ENCODE measurements around the gene AOPEP.

Gene AOPEP

DNA sequence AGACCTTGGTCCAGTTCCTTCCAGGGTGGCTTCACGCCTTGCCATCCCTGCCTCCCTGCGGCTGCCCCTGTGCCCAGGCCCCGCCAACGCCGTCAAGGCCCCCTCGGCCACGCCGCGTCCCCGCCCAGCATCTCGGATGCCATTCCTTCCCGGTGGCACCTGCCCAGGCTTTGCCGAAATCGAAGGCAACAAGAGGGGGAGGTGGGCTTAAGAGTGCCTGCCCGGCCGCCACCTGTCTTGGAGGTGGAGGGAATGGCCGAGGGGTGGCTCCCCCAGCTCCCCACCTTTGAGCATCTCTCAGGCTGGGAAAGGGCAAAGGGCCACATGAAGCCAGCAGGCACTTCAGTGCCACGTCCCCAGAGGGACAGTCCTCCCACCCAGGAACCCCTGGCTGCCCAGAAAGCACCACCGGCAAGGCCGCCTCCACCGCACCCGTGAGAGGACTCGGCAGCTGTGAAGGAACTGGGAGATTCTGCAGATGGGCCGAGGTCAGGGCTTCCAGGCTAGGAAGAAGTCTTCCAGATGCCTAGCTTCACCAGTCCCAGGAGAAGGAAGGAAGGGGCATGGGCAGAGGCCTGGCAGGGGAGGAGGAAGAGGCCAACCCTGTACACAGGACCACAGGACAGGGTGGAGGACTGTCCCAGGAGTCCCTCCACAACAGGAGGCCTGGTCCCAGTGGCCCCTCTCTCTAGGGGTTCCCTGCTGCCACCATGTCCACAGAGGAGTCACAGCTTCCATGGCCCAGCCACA, 373.0 kb downstream of the AOPEP start:
- no peak for DNase-seq (ENCODE audit: low spot score)

DNA sequence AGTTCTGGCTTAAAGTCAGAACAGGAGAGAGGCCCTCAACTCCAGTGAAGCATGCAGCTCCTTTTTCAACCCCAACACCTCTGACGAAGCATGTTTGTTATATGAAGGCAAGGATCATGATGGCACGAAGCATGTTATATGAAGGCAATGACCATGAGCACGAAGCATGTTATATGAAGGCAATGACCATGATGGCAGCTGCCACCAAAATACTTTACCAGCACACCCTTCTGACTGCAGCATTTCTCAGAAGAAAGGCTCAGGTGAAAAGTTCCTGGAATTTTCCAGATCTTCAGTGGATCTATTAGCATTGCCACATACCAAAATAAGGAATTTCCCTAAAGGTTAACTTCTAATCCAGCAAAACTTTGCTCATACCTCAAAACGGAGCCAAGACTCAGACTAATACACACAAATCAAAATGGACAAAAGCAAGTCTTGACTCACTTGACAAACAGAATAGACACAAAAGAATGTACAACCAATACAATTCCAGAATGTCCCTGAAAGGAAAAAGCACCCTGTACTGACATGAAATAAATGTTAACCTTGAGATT, 373.6 kb downstream of the AOPEP start:
- peak; percentile 56 for DNase-seq (ENCODE audit: low spot score)

DNA sequence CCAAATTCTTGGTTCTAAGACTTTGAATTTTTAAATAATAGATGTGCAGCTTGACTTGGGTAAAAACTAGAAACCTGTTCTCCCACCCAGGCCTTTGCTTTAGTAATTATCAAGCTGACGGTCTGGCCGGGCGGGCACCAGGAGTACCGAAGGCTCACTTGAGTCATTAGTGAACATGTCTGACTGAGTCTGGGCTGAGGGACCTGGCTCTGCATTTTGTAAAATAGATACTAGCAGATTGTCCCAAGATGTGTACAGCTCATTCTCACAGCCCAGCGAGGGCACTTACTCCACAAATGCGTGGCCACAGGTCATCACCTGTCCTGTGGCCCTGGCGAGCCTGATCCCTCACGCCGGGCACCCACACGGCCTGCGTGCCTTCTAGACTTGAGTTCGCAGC, 374.8 kb downstream of the AOPEP start:
- no peak for DNase-seq (ENCODE audit: low spot score)

DNA sequence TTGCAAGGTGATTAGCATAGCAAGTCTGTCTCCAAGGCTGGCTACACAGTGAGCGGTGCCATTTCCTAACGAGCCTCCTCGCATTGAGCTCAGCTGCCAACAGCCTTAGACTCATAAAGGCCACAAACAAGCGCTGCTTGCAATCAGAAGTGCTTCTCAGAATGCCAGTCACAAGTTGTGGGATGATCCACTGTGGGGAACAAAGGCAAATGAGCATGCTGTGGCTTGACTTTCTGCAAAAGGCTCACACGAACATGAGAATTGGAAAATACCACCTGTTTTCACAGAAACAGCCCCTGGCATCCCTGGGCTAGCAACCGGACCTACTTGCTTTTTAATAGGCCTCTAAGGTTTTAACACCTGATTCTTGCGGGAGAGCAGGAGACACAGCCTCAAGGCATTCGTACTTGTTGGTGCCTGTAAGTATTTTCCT, 375.5 kb downstream of the AOPEP start:
- DNase-seq (ENCODE audit: low spot score) = no peak

DNA sequence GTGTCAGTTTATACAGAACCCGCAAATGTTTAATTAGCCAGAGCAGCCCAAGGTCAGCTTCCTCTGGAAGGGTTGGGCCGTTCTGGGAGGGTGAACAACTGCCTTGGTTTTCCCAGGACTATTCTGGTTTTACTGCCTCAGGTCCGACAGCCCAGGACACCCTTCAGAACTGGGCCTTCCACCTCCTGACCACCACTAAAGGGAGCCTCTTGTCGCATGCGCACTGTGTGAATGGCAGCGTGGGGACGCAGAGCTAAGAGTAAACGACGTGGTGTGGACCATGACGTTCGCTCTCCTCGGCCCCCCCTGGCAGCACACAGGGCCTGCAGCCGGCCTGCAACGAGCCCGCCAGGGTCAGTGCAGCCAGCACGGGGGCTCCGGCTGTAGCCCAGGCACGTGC, 376.1 kb downstream of the AOPEP start:
- DNase-seq (ENCODE audit: low spot score) = no peak

DNA sequence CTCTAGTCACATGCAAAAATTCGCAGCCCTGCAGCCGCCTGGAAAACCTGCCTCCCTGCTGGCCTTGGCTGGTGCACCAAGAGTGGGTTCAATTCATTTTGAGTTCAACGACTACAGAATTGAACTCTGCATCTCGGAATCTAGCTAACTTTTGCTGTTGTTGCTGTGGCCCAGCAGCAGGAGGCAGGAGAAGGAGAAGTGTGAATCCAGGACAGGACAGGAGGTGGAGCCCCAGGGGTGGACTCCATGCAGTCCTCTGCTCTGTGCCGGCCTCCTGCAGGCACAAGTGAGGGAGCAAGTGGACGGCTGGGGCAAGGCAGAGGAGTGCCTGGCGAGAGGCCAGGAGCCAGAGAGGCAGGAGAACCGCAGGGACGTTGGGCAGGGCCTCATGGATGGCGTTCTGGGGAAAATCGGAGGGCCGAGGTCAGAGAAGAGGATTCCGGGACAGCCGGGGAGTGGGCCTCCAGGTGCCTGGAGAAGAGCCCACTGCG, 376.8 kb downstream of the AOPEP start:
- no peak for DNase-seq (ENCODE audit: low spot score)

DNA sequence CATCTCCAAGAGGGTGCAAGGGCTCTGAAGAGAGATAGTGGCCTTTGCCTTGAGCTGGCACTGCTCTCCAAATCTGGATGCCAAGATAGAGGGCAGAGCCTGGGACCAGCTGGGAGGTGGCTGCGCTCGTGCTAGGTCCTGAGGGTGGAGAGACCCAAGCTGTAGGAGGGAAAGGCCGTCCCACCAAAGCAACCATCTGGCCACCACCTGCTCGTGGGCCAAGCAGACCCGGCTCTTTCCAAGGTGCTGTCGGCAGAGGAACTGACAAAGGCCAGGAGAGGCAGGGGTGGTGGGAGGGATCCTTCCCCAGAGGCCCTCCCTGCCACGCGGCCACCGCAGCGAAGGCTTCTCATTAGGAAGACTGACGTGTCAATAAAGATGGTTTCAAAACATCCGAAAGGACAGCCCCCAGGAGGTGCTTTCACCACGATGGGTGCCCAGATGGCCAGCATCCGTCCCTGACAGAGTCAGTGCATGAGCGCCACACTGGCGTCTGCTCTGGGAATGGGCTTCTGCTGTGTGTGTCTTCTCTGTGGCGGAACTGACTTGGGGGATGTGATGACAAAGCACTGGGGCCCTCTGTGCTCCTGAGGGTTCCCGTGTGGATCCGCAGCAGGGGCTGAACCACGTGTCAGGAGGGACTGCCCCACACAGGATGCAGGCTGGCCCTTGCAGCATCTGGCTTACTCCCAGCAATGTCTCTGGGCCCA, 377.5 kb downstream of the AOPEP start:
- no peak for DNase-seq (ENCODE audit: low spot score)

DNA sequence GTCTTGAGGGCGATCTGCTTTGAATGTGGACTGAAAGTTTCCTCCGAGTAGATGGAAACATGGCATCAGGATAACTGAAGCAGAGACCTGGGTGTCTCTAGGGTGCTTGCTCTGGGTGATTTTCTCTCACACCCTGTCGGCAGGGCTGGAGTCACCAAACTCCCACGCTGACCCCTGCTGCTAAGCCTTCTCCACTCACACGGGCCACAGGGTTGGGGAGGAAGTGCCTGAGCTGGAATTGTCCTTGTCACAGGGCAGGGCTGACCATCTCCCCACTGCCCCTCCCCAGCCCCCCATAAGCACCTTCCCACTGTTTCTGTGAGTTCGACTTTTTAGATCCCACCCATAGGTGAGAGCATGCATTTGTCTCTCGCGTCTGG, 378.1 kb downstream of the AOPEP start:
- no peak for DNase-seq (ENCODE audit: low spot score)

DNA sequence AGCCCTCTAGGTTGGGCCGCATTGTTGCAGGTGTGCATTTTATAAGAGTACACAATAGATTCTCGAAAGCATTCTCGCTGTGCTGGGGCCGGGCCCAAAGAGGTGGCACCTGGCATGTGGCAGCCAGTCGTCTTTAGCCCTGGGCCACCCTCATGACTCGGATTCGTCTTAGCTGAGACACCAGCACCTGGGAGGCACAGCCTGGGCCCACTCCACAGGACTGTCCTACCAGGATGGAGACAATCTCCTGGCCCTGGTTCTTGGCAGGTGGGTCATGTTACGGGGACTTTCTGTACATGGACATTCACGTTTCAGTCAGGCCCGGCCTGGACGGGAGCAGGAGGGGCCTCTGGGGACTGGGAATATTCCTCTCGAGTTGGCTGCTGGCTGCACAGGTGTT, 378.5 kb downstream of the AOPEP start:
- DNase-seq (ENCODE audit: low spot score) = no peak

DNA sequence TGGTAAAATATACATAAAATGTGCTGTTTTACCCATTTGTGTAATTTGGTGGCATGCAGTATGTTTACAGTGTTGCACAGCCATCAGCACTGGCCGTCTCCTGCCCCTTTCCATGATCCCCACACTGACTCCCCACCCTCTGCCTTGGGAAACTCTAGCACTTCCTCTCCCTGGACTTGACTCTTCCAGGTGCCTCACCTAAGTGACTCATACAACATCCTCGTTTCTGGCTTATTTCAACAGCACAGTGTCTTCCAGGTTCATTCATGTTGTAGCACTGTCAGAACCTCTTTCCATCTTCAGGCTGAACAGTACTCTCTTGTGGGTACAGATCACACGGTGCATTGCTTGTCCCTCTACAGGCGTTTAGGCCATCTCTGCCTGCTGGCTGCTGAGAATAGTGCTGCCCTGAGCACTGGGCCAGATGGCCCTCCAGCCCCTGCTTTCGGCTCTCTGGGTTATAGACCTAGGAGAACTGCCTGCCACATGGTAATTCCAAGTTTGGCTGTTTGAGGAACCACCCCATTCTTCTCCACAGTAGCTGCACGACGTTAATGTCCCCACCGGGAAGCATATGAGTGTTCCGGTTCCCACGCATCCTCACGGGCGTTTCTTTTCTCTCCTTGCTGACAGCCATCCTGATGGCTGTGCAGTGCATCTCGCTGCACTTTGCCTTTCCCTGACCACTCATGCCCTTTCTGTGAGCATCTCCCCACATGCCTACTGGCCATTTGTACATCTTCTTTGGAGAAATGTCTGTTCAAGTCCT, 379.2 kb downstream of the AOPEP start:
- DNase-seq (ENCODE audit: low spot score) = no peak

DNA sequence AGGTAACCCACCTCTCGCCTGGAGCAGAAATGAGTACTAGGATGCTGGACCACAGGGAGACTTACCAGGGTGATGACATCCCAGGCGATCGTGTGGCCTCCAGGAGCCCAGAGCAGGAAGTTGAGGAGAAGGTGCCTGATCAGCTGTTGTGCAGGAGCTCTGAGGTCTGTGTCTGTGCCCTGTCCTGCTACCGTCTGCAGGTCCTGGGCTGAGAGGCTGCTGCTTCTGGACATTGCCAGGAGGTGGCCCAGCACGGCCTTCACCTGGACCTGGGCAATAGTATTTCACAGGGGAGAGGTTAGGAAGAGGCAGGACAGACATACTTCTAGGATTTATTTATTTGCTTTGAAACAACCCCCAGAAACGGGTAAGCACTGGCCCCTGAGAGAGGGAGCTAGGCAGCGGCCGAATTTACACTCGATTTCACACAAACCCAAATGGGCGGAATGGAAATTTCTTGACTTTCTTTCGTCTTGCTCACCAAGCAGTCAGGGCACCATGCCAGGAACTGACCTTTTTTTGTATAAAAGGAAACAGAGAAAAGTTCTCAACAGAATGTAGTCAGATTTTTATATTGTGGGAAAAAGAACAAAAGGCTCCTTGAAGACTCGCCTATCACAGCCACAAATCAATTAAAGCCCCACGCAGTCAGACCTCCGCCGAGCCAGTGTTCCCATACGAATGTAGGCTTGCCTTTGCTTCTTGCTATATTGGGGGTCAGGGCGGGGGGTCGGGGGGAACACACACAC, 380.7 kb downstream of the AOPEP start:
- DNase-seq (ENCODE audit: low spot score) = no peak

DNA sequence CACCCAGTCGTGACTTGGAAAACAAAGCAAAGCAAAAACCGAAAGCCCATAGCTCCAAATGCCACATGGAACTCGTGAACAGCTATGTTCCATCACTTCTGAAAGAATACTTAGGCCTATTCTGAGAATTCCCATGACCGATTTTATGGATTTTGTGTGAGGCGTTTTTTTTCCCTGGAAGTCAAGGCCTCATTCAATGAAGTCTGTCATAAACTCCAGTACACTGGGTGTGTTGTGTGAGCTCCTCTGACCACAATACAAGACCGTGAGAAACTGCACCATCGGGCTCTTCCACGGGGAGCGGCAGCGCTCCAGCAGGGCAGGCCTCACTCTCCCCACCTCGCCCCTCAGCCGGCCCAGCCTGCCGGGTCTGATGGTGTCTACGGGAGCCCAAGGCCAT, 381.5 kb downstream of the AOPEP start:
- no peak for DNase-seq (ENCODE audit: low spot score)

DNA sequence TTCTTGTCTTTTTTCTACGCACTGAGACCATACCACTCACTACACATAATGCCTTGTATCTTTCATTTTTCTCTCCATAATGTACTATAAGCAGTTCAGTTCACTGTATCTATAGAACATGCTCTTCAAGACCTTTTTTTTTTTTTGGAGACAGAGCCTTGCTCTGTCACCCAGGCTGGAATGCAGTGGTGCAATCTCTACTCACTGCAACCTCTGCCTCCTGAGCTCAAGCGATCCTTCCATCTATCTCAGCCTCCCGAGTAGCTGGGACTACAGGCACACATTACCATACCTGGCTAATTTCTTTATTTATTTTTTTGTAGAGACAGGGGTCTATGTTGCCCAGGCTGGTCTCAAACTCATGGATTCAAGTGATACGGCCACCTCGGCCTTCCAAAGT, 382.3 kb downstream of the AOPEP start:
- no peak for DNase-seq (ENCODE audit: low spot score)

DNA sequence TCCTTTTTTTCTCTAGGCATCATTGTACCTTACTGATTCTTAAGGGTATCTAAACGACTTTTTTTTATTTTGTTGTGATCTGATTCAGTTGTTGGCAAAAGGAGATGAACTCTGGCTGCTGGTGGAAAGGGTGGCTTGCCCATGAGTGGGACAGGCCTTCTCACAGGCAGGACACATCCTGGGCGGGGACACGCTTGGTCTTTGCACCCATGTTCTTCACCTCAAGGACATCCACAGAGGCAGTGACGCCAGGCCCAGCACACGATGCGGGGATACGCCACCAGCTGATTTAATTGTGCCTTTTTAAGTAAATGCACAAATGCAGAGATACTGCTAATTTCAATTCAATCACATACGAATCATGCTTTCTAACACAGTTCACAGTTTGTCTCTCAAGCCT, 383.0 kb downstream of the AOPEP start:
- no peak for DNase-seq (ENCODE audit: low spot score)

DNA sequence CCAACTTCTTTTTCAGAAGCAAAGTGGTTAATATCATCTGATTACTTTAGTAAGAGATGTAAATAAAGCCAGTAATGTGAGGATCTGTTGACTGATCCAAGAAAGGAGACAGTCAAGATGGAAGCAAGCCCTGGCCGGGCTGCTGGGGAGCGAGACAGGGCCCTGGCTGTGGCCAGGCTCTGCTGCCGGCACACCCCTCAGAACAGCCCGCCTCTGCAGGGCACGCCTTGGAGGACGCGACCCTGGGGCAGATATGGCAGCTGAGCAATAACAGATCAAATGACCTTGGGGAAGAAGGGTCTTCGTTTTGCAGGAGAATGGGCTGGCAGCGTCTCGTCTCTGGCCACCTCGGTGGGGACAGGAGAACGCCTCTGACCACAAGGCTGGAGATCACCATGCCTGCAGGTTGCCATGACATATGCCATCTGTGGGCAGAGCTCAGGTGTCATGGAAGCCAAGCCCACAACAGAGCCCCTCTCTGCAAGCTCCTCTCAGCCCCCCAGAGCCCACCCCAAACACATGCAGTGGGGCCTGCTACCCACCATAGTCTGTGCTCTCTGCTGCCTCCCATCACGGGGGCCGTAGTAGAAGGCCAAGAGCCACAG, 384.5 kb downstream of the AOPEP start:
- DNase-seq (ENCODE audit: low spot score) = no peak

DNA sequence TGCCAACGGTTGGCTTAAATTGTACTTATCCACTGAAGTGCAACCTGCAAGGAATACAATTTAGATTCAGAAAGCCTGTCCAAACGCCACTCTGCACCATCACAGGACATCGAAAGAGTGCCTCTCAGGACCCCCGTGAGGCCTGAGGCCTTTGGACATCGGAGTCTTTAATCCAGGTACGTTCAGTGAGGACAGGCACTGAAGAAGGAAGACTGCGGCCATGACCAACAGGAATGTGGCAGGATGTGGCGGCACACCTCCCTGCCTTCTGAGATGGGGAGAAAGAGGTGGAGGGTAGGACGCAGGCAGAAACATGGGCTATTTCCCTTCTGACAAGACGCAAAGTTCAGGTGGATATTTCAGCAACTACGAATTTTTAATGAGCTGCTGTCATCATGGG, 385.2 kb downstream of the AOPEP start:
- DNase-seq (ENCODE audit: low spot score) = no peak

DNA sequence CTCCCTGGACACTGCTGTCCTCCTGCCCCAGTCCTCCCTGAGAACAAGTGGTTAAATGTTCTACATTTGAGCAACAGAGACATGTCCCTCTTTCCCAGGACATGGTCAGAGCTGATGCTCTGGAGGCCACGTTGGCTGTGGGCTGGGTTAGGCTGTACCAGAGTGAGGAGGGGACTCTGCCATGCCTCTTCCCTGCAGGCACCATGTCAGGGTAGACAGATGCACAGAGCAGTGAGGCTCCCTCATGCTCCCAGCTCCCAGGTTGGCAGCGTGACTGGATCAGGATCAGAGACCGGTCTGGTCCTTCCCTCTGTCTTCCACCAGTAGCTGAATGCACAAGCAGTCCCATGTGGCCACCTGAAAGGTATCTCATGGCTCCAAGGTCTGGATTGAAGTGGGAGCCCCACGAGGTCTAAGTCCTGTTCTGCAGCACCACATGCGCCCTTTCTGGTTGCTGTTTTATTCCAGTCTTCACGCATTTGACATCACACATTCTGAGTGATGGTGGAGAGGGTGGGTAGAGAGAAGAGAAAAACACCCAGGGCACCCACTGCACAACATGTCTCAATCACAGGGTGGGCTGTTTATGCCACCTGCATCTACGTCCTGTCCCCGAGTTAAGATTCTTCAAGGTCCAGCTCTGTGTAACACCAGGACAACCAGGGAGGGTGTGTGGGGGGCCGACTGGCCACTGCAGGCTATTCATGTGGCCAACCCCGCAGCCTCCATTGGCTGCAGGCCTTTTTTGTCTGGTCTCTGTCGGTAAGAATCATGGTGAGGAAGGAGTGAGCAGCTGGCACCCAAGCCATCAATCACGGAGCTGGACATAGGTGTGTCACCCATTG, 386.2 kb downstream of the AOPEP start:
- DNase-seq (ENCODE audit: low spot score) = no peak

DNA sequence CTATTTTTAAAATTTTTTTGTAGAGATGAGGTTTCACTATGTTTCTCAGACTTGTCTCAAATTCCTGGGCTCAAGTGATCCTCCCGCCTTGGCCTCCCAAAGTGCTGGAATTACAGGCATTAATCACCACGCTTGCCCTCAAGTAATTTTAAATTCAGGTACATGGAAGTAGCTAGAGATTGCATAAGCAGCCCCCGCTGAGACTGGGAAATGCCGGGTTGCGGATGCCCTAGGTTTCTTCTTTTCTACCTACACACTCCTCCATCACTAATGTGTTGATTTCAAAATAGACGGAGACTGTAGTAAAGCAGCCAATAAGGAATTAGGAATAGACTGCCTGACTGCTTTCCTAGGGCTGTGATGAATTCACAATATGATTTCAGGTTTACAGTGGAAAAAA, 388.6 kb downstream of the AOPEP start:
- no peak for DNase-seq (ENCODE audit: low spot score)

DNA sequence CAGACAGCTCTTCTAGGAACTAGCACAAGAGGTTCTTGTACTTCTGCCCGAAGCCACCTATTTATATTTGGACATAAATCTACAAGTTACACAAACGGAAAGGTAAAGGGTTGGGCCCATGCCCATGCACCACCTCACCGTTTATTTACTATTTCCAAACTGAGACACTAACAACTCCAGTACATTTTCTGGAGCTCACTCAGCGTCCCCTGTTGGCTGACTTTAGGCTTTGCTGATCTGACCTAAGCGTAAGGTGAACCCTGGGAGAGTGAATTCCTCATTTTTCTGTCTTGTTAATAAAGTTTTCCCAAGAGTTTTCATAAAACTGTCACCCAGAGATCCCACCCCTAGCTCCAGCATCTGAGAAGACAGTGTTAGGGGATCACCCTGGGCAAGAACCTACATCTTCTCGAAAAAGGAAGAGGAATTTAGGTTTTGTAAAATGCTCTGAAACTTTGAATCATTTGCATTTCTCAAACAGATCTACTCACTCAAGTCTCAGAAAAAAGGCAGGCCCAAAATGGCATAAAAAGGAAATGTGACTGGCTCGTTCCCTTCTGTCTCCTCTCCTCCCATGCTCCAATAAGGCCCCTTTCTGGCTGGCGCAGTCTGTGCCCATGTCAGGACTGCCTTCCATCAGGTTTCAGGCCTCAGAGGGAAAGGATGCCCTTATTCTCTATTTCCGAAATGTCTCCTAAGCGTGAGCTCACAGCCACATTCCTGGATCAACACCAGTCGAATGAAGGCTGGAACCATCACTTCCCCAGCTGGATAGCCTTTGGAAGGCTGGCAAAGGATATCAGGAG, 389.7 kb downstream of the AOPEP start:
- DNase-seq (ENCODE audit: low spot score) = no peak

DNA sequence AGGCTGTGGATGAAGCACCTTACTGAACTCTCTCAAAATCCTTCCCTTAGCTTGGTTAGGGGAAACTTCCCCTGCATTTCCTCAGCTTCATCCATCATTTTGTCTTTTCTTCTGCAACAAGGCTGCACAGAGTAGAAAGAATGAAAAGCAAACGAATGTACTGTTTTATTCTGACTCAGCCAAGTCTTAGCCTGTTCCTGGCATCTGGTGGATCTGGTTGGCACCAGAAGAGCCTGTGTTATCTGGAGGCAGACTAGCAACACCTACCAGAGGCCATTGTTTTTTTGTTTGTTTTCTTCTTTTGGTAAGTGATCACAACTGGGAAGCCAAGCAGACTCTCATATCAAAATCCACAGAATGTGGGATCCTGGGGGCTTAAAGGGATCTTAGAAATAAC, 390.3 kb downstream of the AOPEP start:
- DNase-seq (ENCODE audit: low spot score) = no peak
